ENCODE results near the gene ARID1B.

Gene ARID1B

GRCh38 chr6:157110607-157111006 lies 333.4 kb downstream of the ARID1B start:
- Histone ChIP-seq H3K36me3 (ENCODE audit: insufficient read depth, low read length) (peaks cover 16% of the 10 kb centered on the region; the same call in 1 of the 2 replicates), H3K27ac (ENCODE audit: low read depth, low read length) (no peak overlapping the region), H3K4me1 (ENCODE audit: insufficient read depth, low read length) (no peaks in the 10 kb centered on the region), H3K27me3 (ENCODE audit: insufficient read depth, low read length) (no peaks in the 10 kb centered on the region), H3K9me3 (ENCODE audit: insufficient read depth, low read depth, low read length) (no peaks in the 10 kb centered on the region), H3K4me3 (ENCODE audit: low read length) (no peak overlapping the region), H3K9ac (ENCODE audit: low read depth, low read length) (no peak overlapping the region)
- 89% methylated on average over 5 of the region's 5 CpGs for WGBS

DNA sequence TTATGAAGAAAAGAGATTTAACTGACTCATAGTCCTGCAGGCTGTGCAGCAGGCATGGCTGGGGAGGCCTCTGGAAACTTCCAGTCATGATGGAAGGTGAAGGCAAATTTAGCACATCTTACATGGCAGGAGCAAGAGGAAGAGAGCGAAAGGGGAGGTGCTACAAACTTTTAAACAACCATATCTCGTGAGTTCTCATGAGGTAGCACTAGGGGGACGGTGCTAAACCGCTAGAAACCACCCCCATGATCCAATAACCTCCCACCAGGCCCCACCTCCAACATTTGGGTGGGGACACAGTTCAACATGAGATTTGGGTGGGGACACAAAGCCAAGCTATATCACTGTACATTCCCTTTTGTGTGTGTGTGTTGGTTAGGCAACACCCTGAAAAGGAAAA lies 336.2 kb downstream of the ARID1B start:
- Histone ChIP-seq H3K4me3 (ENCODE audit: low read length) (no peak overlapping the region), H3K4me1 (ENCODE audit: insufficient read depth, low read length) (0 out of 2 replicates have a peak, but pooled peaks cover 7% of the 10 kb centered on the region), H3K9ac (ENCODE audit: low read depth, low read length) (no peak overlapping the region), H3K27me3 (ENCODE audit: insufficient read depth, low read length) (no peaks in the 10 kb centered on the region), H3K27ac (ENCODE audit: low read depth, low read length) (no peak overlapping the region), H3K36me3 (ENCODE audit: insufficient read depth, low read length) (peaks cover 16% of the 10 kb centered on the region; the same call in 1 of the 2 replicates), H3K9me3 (ENCODE audit: insufficient read depth, low read depth, low read length) (no peaks in the 10 kb centered on the region)
- 96% methylated on average over 4 of the region's 4 CpGs for WGBS

GRCh38 chr6:157116426-157116825 lies 339.2 kb downstream of the ARID1B start:
- Histone ChIP-seq H3K27ac (ENCODE audit: low read depth, low read length) (no peak overlapping the region), H3K27me3 (ENCODE audit: insufficient read depth, low read length) (no peaks in the 10 kb centered on the region), H3K4me1 (ENCODE audit: insufficient read depth, low read length) (0 out of 2 replicates have a peak, but pooled peaks cover 7% of the 10 kb centered on the region), H3K9ac (ENCODE audit: low read depth, low read length) (no peak overlapping the region), H3K4me3 (ENCODE audit: low read length) (no peak overlapping the region), H3K9me3 (ENCODE audit: insufficient read depth, low read depth, low read length) (no peaks in the 10 kb centered on the region), H3K36me3 (ENCODE audit: insufficient read depth, low read length) (0 out of 2 replicates have a peak, but pooled peaks cover 12% of the 10 kb centered on the region)
- 78% methylated on average over 3 of the region's 3 CpGs for WGBS

DNA sequence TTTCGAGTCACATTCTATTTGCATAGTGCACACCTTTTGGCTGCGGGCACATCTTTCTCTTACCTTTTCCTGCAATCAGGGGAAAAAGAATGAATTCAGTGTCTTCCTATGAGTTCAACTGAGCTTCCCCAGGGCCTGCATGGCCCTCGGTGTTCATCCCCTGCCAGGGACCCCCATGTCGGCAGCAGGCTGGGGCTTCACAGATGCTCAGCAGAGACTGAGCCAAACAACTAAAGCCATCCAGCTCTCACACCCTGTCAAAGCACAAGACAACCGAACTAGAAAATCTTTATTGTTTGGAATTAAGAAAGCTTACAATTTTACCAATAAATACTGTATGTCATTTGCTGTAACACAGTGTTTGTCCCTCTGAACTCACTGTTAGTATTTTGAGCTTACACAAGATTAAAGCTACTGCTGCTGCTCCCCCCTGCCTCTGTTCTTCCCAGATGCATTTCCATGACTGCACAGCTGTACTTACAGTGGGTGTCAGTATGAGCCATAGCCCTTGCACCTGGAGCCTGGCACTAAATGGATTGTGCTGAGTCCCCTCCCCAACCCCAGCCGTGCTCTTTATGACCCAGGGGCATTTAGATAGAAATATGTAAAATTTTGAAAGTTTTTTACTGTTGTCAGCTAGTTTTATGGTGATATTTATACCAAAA lies 340.4 kb downstream of the ARID1B start:
- H3K36me3 ChIP-seq (ENCODE audit: insufficient read depth, low read length), result 0 out of 2 replicates have a peak, but pooled peaks cover 5% of the 10 kb centered on the region
- 95% methylated on average over 6 of the region's 6 CpGs for WGBS

DNA sequence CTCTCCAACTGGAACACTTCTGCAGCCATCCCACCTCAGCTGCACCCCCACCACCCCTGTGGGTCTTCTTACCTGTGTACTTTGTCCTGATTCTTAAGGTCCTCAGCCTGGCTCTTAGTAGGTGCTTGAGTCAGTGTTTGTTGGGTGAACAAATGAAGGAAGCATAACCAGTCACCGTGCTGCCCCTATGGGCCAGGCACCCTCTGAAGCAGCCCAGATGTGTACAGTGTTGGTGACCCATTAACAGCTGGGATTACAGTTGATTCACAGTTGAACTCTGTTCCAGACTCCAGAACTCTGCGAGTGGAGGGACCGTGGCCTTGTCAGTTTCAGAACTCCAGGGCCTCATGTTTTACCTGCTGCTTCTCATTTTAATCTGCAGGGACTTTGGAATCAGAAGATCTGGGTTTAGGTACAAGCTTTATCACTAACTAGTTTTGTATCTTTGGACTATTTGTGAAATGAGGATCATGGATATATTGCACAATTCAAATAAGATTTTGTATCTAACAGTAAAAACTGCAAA lies 342.4 kb downstream of the ARID1B start:
- no peaks in the 10 kb centered on the region for H3K9me3 ChIP-seq (ENCODE audit: insufficient read depth, low read depth, low read length)
- no peak overlapping the region for H3K27ac ChIP-seq (ENCODE audit: low read depth, low read length)
- H3K27me3 ChIP-seq (ENCODE audit: insufficient read depth, low read length), result no peaks in the 10 kb centered on the region
- H3K4me1 ChIP-seq (ENCODE audit: insufficient read depth, low read length), result 0 out of 2 replicates have a peak, but pooled peaks cover 7% of the 10 kb centered on the region
- 0 out of 2 replicates have a peak, but pooled peaks cover 4% of the 10 kb centered on the region for H3K36me3 ChIP-seq (ENCODE audit: insufficient read depth, low read length)
- no peak overlapping the region for H3K4me3 ChIP-seq (ENCODE audit: low read length)
- WGBS, result 96% methylated on average over 3 of the region's 3 CpGs
- H3K9ac ChIP-seq (ENCODE audit: low read depth, low read length), result no peak overlapping the region

More for the DNA sequence above, 340.4 kb downstream of the ARID1B start:
- H3K4me1 ChIP-seq (ENCODE audit: insufficient read depth, low read length), result 0 out of 2 replicates have a peak, but pooled peaks cover 7% of the 10 kb centered on the region
- H3K9me3 ChIP-seq (ENCODE audit: insufficient read depth, low read depth, low read length), result no peaks in the 10 kb centered on the region
- H3K27ac ChIP-seq (ENCODE audit: low read depth, low read length), result no peak overlapping the region
- no peaks in the 10 kb centered on the region for H3K27me3 ChIP-seq (ENCODE audit: insufficient read depth, low read length)
- no peak overlapping the region for H3K4me3 ChIP-seq (ENCODE audit: low read length)
- no peak overlapping the region for H3K9ac ChIP-seq (ENCODE audit: low read depth, low read length)

DNA sequence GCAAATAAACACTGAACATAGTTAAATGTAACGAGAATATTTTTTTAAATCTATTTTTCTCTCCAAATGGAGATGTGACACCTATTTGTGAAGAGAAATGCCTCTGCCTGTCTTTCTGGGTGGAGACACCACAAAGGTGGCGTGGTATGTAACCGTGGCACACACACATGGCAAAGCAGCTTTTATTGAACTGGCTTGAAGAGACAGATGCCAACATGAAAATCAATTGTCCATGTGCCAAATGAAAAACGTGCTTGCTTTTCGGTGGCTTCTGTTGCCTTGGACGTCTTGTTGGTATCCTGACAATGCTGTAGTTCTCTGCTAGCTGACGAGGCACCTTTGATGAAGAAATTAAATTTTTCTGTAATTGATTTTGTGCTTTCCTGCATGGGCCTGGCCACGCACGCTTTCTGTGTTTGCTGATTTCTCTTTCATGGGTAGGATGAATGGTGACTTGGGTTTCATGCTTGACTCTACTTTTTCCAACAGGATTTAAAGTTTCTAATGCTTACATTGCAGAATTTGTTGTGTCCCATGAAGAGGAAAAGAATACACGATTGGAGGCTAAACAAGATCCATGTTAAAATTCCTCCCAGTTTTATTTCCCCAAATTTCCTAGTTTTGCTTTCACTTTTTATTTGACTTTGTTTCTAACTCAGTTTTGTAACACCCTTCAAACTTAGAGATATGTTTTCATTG lies 343.5 kb downstream of the ARID1B start:
- Histone ChIP-seq H3K4me3 (ENCODE audit: low read length) (no peak overlapping the region), H3K36me3 (ENCODE audit: insufficient read depth, low read length) (no peaks in the 10 kb centered on the region), H3K9ac (ENCODE audit: low read depth, low read length) (no peak overlapping the region), H3K27me3 (ENCODE audit: insufficient read depth, low read length) (no peaks in the 10 kb centered on the region), H3K4me1 (ENCODE audit: insufficient read depth, low read length) (0 out of 2 replicates have a peak, but pooled peaks cover 8% of the 10 kb centered on the region), H3K27ac (ENCODE audit: low read depth, low read length) (no peak overlapping the region), H3K9me3 (ENCODE audit: insufficient read depth, low read depth, low read length) (no peaks in the 10 kb centered on the region)
- WGBS, result 92% methylated on average over 10 of the region's 10 CpGs

- 97% methylated on average over 6 of the region's 6 CpGs for WGBS
- Histone ChIP-seq H3K27ac (ENCODE audit: low read depth, low read length) (no peak overlapping the region), H3K9ac (ENCODE audit: low read depth, low read length) (no peak overlapping the region), H3K27me3 (ENCODE audit: insufficient read depth, low read length) (no peaks in the 10 kb centered on the region), H3K9me3 (ENCODE audit: insufficient read depth, low read depth, low read length) (no peaks in the 10 kb centered on the region), H3K4me3 (ENCODE audit: low read length) (no peak overlapping the region), H3K36me3 (ENCODE audit: insufficient read depth, low read length) (no peaks in the 10 kb centered on the region), H3K4me1 (ENCODE audit: insufficient read depth, low read length) (peaks cover 9% of the 10 kb centered on the region; the same call in 1 of the 2 replicates)
These were observed 344.7 kb downstream of the ARID1B start for GRCh38 chr6:157121897-157122296.

DNA sequence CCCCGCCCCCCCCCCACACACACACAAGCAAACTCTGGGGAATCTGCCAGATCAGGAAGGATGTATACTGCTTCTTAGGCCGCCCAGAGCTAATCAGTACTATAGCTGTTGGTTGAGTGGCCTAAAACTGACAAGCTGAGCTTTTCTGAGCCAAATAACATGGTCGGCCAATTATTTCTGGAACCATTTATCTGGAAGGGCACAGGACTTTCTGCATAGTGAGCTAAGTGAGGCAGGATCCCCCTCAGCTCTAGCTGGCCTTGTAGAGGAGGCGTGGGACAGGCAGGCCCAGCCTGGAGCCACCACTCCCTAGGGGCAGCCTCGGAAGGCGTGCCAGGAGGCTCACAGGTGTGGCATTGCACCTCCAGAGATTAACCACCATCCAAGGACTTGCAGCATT lies 346.1 kb downstream of the ARID1B start:
- H3K27me3 ChIP-seq (ENCODE audit: insufficient read depth, low read length), result no peaks in the 10 kb centered on the region
- peaks cover 9% of the 10 kb centered on the region; the same call in 1 of the 2 replicates for H3K4me1 ChIP-seq (ENCODE audit: insufficient read depth, low read length)
- H3K4me3 ChIP-seq (ENCODE audit: low read length), result no peak overlapping the region
- no peak overlapping the region for H3K27ac ChIP-seq (ENCODE audit: low read depth, low read length)
- no peaks in the 10 kb centered on the region for H3K9me3 ChIP-seq (ENCODE audit: insufficient read depth, low read depth, low read length)
- H3K9ac ChIP-seq (ENCODE audit: low read depth, low read length), result no peak overlapping the region
- H3K36me3 ChIP-seq (ENCODE audit: insufficient read depth, low read length), result no peaks in the 10 kb centered on the region
- 96% methylated on average over 5 of the region's 6 CpGs for WGBS

DNA sequence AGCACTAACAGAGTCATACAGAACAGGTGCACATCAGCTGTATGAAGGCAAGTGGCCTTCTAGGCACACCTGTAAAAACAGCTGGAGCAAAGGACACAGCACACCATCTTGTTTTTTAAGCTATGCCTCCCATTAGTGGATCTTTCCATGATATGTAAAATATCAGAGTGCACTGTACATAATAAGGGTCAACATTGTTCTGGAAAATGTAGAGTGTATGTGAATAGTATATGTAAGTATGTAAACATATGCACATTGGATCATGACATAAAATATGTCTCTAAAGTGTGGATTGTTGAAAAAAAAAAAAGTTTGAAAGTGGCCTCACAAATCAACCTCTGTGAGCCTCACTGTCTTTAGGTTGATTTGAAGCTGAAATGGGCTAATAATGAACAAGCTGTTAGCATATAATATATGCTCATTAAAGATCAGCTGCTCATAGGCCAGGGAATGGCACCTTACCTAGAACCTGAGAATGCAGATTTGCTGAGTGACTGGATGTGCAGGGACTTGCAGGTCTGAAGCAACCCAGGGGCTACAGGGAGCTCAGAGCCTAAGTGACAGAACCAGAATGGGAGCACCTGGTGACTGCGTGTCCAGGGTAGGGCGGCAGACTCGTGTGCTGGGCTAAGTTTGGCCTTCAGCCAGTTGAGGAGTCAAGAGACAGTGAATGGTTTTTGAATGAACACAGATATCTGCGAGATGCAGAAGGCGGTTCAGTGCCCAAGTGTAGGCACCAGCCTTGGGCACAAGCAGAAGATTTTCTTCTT lies 347.5 kb downstream of the ARID1B start:
- H3K9ac ChIP-seq (ENCODE audit: low read depth, low read length), result no peak overlapping the region
- H3K4me1 ChIP-seq (ENCODE audit: insufficient read depth, low read length), result peaks cover 9% of the 10 kb centered on the region; the same call in 1 of the 2 replicates
- no peak overlapping the region for H3K4me3 ChIP-seq (ENCODE audit: low read length)
- no peaks in the 10 kb centered on the region for H3K9me3 ChIP-seq (ENCODE audit: insufficient read depth, low read depth, low read length)
- no peaks in the 10 kb centered on the region for H3K27me3 ChIP-seq (ENCODE audit: insufficient read depth, low read length)
- WGBS, result 96% methylated on average over 5 of the region's 5 CpGs
- no peaks in the 10 kb centered on the region for H3K36me3 ChIP-seq (ENCODE audit: insufficient read depth, low read length)
- no peak overlapping the region for H3K27ac ChIP-seq (ENCODE audit: low read depth, low read length)

DNA sequence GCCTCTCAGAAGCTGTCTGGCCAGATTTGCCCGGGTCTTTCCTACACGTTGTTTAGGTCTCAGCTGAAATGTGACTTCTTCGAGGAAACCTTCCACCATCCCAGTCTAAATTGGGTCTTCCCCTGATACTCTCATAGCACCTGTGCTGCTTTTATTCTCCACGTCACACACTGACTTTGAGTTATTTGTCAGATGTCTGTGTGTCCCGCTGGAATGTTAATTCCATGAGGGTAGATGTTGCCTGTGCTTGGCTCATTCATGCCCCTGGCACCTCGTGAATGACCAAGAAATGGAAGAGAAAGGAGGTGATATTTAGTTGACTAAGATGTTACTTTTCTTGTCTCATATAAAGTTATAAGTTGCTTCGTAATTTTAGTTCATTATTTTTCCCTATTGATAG lies 348.4 kb downstream of the ARID1B start:
- no peaks in the 10 kb centered on the region for H3K9me3 ChIP-seq (ENCODE audit: insufficient read depth, low read depth, low read length)
- H3K27ac ChIP-seq (ENCODE audit: low read depth, low read length), result no peak overlapping the region
- no peak overlapping the region for H3K9ac ChIP-seq (ENCODE audit: low read depth, low read length)
- no peaks in the 10 kb centered on the region for H3K36me3 ChIP-seq (ENCODE audit: insufficient read depth, low read length)
- H3K4me3 ChIP-seq (ENCODE audit: low read length), result no peak overlapping the region
- H3K27me3 ChIP-seq (ENCODE audit: insufficient read depth, low read length), result no peaks in the 10 kb centered on the region
- WGBS, result 93% methylated on average over 6 of the region's 7 CpGs
- peaks cover 9% of the 10 kb centered on the region; the same call in 1 of the 2 replicates for H3K4me1 ChIP-seq (ENCODE audit: insufficient read depth, low read length)

All from HUES64 (cell line).